Spleen (tissue), 11 donors: ENCODE data around the gene IGF2R. TPM values are rescaled to one million over a fixed set of nuclear protein-coding genes. Genes with fewer than 3 reads are reported as not detected.
A peak's percentile ranks its signal among the peaks of the same experiment; 100 is the strongest.
"Not testable (repeated sequence)": the region's sequence is repeated elsewhere in the genome, so short reads cannot be mapped to it uniquely, and the experiment has no call there.

Experiments
- DNase-seq: peaks from one replicate; pipeline ENCODE4 v3.0.0-alpha.2; 2020
- H3K27ac ChIP-seq, 8 donors: fragments of 200-600 bp; sonication (generic) in 7 of 8; 1 replicate in 4 of 8; 2 replicates in 4 of 8; pipeline versions ENCODE4 v1.5.0 to v1.8.0; 2016 to 2021; ENCODE audit warnings: inconsistent platforms in 4 of 8, mild to moderate bottlenecking in 4 of 8, moderate library complexity in 1 of 8
- H3K27me3 ChIP-seq, 7 donors: fragments of 200-600 bp; sonication (generic) in 6 of 7; replicated peaks in 1 of 7; 1 replicate in 4 of 7; 2 replicates in 3 of 7; pipeline versions ENCODE4 v1.5.0 to v1.8.0; 2016 to 2021; ENCODE audit warnings: inconsistent platforms in 3 of 7, mild to moderate bottlenecking in 1 of 7
- H3K36me3 ChIP-seq, 6 donors: fragments of 200-600 bp; sonication (generic) in 5 of 6; 1 replicate in 4 of 6; 2 replicates in 2 of 6; pipeline versions ENCODE4 v1.5.0 to v1.8.0; 2016 to 2021; ENCODE audit warnings: inconsistent platforms in 2 of 6
- H3K4me1 ChIP-seq, 6 donors: fragments of 200-600 bp; sonication (generic) in 5 of 6; 1 replicate in 3 of 6; 2 replicates in 3 of 6; pipeline versions ENCODE4 v1.5.0 to v1.8.0; 2016 to 2021; ENCODE audit warnings: inconsistent platforms in 3 of 6
- H3K4me3 ChIP-seq, 8 donors: fragments of 200-600 bp; sonication (generic) in 7 of 8; 1 replicate in 4 of 8; 2 replicates in 4 of 8; pipeline versions ENCODE4 v1.5.0 to v1.8.0; 2016 to 2021; ENCODE audit warnings: inconsistent platforms in 4 of 8, mild to moderate bottlenecking in 4 of 8, moderate library complexity in 2 of 8
- H3K9me3 ChIP-seq, 8 donors: fragments of 200-600 bp; sonication (generic) in 7 of 8; 1 replicate in 4 of 8; 2 replicates in 4 of 8; pipeline versions ENCODE4 v1.5.0 to v1.8.0; 2016 to 2021; ENCODE audit warnings: inconsistent platforms in 4 of 8
- POLR2A ChIP-seq, 3 donors: fragments of 450-650 bp; IDR thresholded peaks; one replicate each; pipeline ENCODE4 v1.5.1; 2017; ENCODE audit warnings: antibody characterized with exemption in 3 of 3, mild to moderate bottlenecking in 1 of 3
- POLR2AphosphoS5 ChIP-seq, 3 donors: sonication (generic); formaldehyde crosslinking; IDR thresholded peaks; one replicate each; pipeline ENCODE4 v1.5.1; 2017; ENCODE audit warnings: antibody characterized with exemption in 3 of 3
- WGBS, 5 donors: extraction: QIAGEN DNeasy Blood & Tissue Kit in 3 of 5; methylation state at CpG; one replicate each; pipeline versions ENCODE4 v1.1.5 to v1.1.7; 2013 to 2018; 5-methylcytosine and 5-hydroxymethylcytosine counted together
- intact Hi-C: fragments of 100-400 bp; cut with DNase I; formaldehyde crosslinking; loops from one replicate; pipeline ENCODE4 v1.15.0; 2023; ENCODE audit warnings: low total_unique reads
- polyA plus RNA-seq, 3 donors: library from polyadenylated mRNA; stranded (reverse); fragments of 200-250 nt; gene quantifications; one replicate each; pipeline ENCODE4 v1.2.1, GENCODE V29; 2013
- total RNA-seq, 7 donors: library from RNA; depleted of rRNA in 3 of 7; stranded (reverse); fragments of >200 nt in 3 of 7; fragmentation: NEBNext Ultra II Directional in 4 of 7; extraction: Animal tissue kit (Norgen Biotek cat#: 25700) in 4 of 7; gene quantifications; one replicate each; pipeline versions ENCODE4 v1.1.0 to v1.2.1, GENCODE V29; 2016 to 2021
- TF ChIP-seq, protein P1 (sequence below), 11 experiments: fragments of 200-600 bp in 7 of 11; fragments of 450-650 bp in 4 of 11; sonication (generic) in 4 of 11; IDR thresholded peaks in 8 of 11; conservative IDR thresholded peaks in 3 of 11; 1 replicate in 7 of 11; 2 replicates in 4 of 11; pipeline versions ENCODE4 v1.4.0 to v1.8.0; 2016 to 2021; ENCODE audit warnings: antibody characterized with exemption in 11 of 11, inconsistent platforms in 4 of 11, mild to moderate bottlenecking in 1 of 11
- donor health status: healthy with polysubstance abuse.
- donor health status: DM: no; HTN: no; CAD: no; lungs with moderate emphysema.
- donor health status: DM: no; HTN: no; CAD: no.
- donor health status: Bipolar disorder and iron deficiency.
- donor health status: healthy.
- donor health status: DM: no; HTN: no; CAD: no.
- donor health status: DM: yes; HTN: yes; CAD: no.

The IGF2R gene
- total and polyA plus RNA-seq, 10 donors, result 6.9 to 193 (median 159) TPM

DNA sequence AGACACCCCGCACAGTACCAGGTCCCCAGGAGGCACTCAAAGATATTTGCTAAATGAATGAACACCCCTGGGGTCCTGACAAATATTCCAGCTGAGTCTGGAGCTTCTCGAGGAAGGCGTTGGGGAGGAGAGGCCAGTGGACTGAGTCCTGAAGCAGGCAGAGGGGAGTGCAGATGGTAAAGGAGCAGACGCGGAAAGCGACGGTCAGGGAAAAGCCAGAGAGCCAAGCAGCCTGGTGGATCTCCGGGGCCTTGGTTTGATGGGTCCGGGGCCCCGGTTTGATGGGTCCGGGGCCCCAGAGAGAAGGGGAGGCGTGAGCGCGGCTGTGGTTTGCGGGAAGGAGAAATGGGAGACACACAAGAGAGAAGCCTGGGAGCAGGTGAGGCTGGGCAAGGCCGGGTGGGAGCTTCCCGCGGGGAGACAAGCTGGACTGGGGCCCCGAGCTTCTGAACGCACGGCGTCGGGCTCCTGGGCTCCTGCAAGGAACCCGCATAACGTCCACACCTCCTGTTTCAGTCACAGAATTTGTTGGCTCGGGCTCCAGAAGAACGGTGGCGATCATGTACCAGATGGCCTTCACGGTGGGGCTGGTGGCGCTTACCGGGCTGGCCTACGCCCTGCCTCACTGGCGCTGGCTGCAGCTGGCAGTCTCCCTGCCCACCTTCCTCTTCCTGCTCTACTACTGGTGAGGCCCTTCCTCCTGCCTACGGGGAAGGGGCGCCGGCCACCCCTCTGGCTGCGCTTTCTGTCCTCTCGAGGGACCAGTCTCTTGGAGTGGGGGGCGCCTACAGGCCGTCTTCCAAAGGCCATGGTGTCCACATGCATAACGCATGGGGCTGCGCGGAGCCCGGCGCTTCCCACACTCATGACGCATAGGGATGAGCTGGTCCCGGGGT, 164.8 kb downstream of the IGF2R start:
- TF ChIP-seq, protein P1, sequence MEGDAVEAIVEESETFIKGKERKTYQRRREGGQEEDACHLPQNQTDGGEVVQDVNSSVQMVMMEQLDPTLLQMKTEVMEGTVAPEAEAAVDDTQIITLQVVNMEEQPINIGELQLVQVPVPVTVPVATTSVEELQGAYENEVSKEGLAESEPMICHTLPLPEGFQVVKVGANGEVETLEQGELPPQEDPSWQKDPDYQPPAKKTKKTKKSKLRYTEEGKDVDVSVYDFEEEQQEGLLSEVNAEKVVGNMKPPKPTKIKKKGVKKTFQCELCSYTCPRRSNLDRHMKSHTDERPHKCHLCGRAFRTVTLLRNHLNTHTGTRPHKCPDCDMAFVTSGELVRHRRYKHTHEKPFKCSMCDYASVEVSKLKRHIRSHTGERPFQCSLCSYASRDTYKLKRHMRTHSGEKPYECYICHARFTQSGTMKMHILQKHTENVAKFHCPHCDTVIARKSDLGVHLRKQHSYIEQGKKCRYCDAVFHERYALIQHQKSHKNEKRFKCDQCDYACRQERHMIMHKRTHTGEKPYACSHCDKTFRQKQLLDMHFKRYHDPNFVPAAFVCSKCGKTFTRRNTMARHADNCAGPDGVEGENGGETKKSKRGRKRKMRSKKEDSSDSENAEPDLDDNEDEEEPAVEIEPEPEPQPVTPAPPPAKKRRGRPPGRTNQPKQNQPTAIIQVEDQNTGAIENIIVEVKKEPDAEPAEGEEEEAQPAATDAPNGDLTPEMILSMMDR (IDR thresholded peaks at IDR 0.05 in 8 of 11, conservative IDR thresholded peaks at IDR 0.05 in 3 of 11), result no peak
- TF ChIP-seq POLR2AphosphoS5 (IDR thresholded peaks at IDR 0.05) (peak in 1 of 3 donors; percentile 24), POLR2A (IDR thresholded peaks at IDR 0.05) (no peak)
- no peak for DNase-seq
- intact Hi-C loops, result loop anchor here (10.0 kb wide), 1 partner anchor 401 kb away; no protein-coding TSS in a partner anchor
- no peaks in the 10 kb centered on the region for H3K9me3 ChIP-seq
- no peaks in the 10 kb centered on the region for H3K27me3 ChIP-seq
- no peak overlapping the region for H3K27ac ChIP-seq
- peaks cover 0 to 7% (median 3%) of the 10 kb centered on the region in 6 donors for H3K4me1 ChIP-seq
- 87 to 91% (median 89%) methylated on average over 40 to 47 of the region's 47 CpGs for WGBS, 5 donors
- peaks cover 0 to 6% (median 0%) of the 10 kb centered on the region in 6 donors for H3K36me3 ChIP-seq
- no peak overlapping the region for H3K4me3 ChIP-seq

DNA sequence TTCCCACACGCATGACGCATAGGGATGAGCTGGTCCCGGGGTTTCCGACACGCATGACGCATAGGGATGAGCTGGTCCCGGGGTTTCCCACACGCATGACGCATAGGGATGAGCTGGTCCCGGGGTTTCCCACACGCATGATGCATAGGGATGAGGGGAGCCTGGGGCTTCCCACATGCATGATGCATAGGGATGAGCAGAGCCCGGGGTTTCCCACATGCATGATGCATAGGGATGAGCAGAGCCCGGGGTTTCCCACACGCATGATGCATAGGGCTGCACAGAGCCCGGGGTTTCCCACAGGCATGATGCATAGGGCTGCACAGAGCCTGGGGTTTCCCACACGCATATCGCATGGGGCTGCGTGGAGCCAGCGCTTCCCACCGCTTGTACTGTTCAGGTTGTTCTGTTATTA, 165.5 kb downstream of the IGF2R start:
- intact Hi-C loops, result loop anchor here (10.0 kb wide), 1 partner anchor 400 kb away; no protein-coding TSS in a partner anchor
- not testable (repeated sequence) for DNase-seq, H3K9me3 ChIP-seq, H3K36me3 ChIP-seq, H3K4me3 ChIP-seq, H3K27ac ChIP-seq, H3K4me1 ChIP-seq, H3K27me3 ChIP-seq
- 82 to 93% (median 92%) methylated on average over 14 to 20 of the region's 20 CpGs for WGBS, 5 donors

DNA sequence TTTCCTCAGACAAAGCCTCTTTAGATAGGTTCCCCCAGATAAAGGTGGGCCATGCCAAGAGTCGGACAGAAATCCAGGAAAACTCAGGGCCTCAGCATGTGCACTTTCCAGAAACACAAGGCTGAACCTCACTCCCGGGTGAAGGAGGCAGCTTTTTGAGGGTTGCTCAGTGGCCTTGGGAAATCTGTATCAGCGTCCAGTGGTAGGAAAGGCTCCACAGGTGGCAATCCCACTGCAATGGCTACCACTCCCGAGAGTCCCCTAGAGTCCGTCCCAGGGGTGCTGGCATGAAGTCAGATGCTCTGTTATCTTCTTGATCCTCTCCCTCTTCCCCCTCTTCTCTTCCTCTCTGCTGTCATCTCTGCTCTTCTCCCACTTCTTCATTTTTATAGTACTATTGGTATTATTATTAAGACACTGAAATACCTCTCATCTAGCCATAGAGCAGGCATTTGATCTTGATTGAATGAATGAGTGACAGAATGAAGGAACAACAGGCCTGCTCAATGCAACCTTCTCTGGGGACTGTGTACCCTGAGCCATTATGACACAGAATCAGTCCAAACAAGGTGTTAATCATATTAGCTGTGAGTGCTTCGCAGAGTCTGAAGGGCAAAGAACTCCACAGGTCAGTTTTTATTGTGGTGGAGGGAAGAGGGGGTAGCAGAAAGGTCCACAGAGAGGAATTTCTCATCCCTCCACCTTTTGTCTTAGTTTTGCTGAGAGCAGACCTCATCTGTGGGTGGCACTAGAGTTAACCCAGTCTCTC, 166.1 kb downstream of the IGF2R start:
- no peak for TF ChIP-seq POLR2A (IDR thresholded peaks at IDR 0.05)
- TF ChIP-seq, protein P1 (IDR thresholded peaks at IDR 0.05 in 8 of 11, conservative IDR thresholded peaks at IDR 0.05 in 3 of 11), result no peak
- TF ChIP-seq POLR2AphosphoS5 (IDR thresholded peaks at IDR 0.05), result no peak
- Histone ChIP-seq H3K9me3 (no peaks in the 10 kb centered on the region), H3K27me3 (no peaks in the 10 kb centered on the region), H3K4me1 (peaks cover 0 to 7% (median 3%) of the 10 kb centered on the region in 6 donors), H3K36me3 (peaks cover 0 to 6% (median 0%) of the 10 kb centered on the region in 6 donors), H3K4me3 (no peak overlapping the region), H3K27ac (no peak overlapping the region)
- 82 to 90% (median 84%) methylated on average over 6 of the region's 6 CpGs for whole genome bisulfite sequencing, 5 donors
- intact Hi-C loops, result loop anchor here (5.0 to 10.0 kb wide), 2 partner anchors 322 to 400 kb away; no protein-coding TSS in a partner anchor
- no peak for DNase-seq

DNA sequence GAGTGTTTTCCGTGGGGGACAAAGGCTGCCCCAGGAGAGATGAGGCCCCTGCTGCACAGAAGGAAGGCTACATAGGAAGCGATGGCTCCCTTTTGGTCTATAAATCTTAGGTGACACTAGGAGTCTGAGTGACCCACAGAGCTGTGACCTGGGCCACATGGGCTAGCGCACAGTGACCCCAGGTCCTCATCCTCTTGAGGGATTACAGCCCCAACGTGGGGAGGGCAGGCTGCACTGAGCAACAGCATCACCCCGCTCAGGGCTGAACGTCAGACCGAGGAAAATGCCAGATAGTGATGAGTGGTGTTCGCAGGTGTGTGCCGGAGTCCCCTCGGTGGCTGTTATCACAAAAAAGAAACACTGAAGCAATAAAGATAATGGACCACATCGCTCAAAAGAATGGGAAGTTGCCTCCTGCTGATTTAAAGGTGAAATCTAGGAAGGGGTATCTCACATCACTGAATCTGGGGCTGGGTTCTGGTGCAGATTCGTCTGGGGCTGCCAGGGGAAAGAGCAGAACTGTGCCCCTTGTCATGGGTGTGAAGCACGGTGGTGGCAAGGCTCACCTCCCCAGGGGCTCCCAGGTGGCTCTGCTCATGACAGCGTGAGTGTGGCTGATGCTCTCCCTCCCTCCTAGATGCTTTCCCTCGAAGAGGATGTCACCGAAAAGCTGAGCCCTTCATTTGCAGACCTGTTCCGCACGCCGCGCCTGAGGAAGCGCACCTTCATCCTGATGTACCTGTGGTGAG, 167.2 kb downstream of the IGF2R start:
- intact Hi-C loops, result loop anchor here (5.0 to 10.0 kb wide), 2 partner anchors 321 to 399 kb away; no protein-coding TSS in a partner anchor
- H3K4me1 ChIP-seq, result peaks cover 0 to 7% (median 3%) of the 10 kb centered on the region in 6 donors
- no peak overlapping the region for H3K4me3 ChIP-seq
- no peak for DNase-seq
- 68 to 72% (median 69%) methylated on average over 21 of the region's 21 CpGs for WGBS, 5 donors
- TF ChIP-seq, protein P1 (IDR thresholded peaks at IDR 0.05 in 8 of 11, conservative IDR thresholded peaks at IDR 0.05 in 3 of 11), result no peak
- TF ChIP-seq POLR2A (IDR thresholded peaks at IDR 0.05), result no peak
- TF ChIP-seq POLR2AphosphoS5 (IDR thresholded peaks at IDR 0.05), result no peak
- H3K9me3 ChIP-seq, result no peaks in the 10 kb centered on the region
- H3K36me3 ChIP-seq, result peaks cover 0 to 6% (median 0%) of the 10 kb centered on the region in 6 donors
- H3K27me3 ChIP-seq, result no peaks in the 10 kb centered on the region
- H3K27ac ChIP-seq, result no peak overlapping the region
